Mammary epithelial cell (primary cell): Measurements from ENCODE around the gene ADCY5.

Experiments
- CTCF ChIP-seq, 2 donors: IDR thresholded peaks in 1 of 2; conservative IDR thresholded peaks in 1 of 2; 2 replicates each; pipeline ENCODE4 v1.5.1; 2011 to 2012; ENCODE audit warnings: inconsistent platforms in 2 of 2, low read length in 2 of 2, mild to moderate bottlenecking in 2 of 2, control low read depth in 1 of 2, low read depth in 1 of 2; ENCODE audit not compliant: insufficient read depth in 1 of 2; ENCODE audit errors: extremely low read depth in 1 of 2
- EZH2 ChIP-seq: IDR thresholded peaks from 2 replicates; pipeline ENCODE4 v1.6.1; 2012; ENCODE audit warnings: low read length, inconsistent platforms, borderline replicate concordance

- TF ChIP-seq EZH2: no peak
- no peak for TF ChIP-seq CTCF (conservative IDR thresholded peaks at IDR 0.05 in 1 of 2, IDR thresholded peaks at IDR 0.05 in 1 of 2; ENCODE audit: extremely low read depth in 1 of 2, insufficient read depth in 1 of 2, low read depth in 1 of 2, low read length in 2 of 2)
Measured at GRCh38 chr3:123338620-123339061, 110.2 kb downstream of the ADCY5 start.
